Natural killer cell (primary cell): ENCODE data around the gene SCYL1. TPM values are rescaled to one million over a fixed set of nuclear protein-coding genes. Genes with fewer than 3 reads are reported as not detected.

Source experiments
- ATAC-seq, 3 donors: fragments of 150-1000 bp in 2 of 3; fragments of 200-7000 bp in 1 of 3; cut with Tn5 transposase; 1 replicate in 1 of 3; 2 replicates in 2 of 3; pipeline ENCODE4 v1.10.0; 2021; ENCODE audit warnings: mild to moderate bottlenecking in 2 of 3, moderate library complexity in 2 of 3
- DNase-seq, 2 donors: peaks; one replicate each; pipeline versions ENCODE4 v3.0.0 to v3.0.0-alpha.2; 2013 to 2021; ENCODE audit warnings: mixed read lengths in 1 of 2
- H3K27ac ChIP-seq: one replicate; pipeline ENCODE4 v1.5.1; 2013; ENCODE audit warnings: mild to moderate bottlenecking, low read length
- H3K27me3 ChIP-seq: one replicate; pipeline ENCODE4 v1.6.1; 2013; ENCODE audit warnings: low read length; ENCODE audit not compliant: control insufficient read depth, insufficient read depth
- H3K36me3 ChIP-seq: one replicate; pipeline ENCODE4 v1.6.1; 2013; ENCODE audit warnings: low read length; ENCODE audit not compliant: control insufficient read depth, insufficient read depth
- H3K4me1 ChIP-seq: one replicate; pipeline ENCODE4 v1.6.1; 2013; ENCODE audit warnings: low read length; ENCODE audit not compliant: control insufficient read depth, insufficient read depth
- H3K4me3 ChIP-seq: one replicate; pipeline ENCODE4 v1.5.1; 2013; ENCODE audit warnings: low read length
- H3K9me3 ChIP-seq: one replicate; pipeline ENCODE4 v1.6.1; 2013; ENCODE audit warnings: low read length; ENCODE audit not compliant: control insufficient read depth, insufficient read depth
- H3K27ac Mint-ChIP-seq, 2 donors: one replicate each; pipeline ENCODE4 v1.8.0; 2022; ENCODE audit warnings: mild to moderate bottlenecking in 2 of 2, mixed read lengths in 2 of 2, moderate library complexity in 1 of 2
- H3K27me3 Mint-ChIP-seq, 2 donors: one replicate each; pipeline ENCODE4 v1.8.0; 2022; ENCODE audit warnings: low read depth in 2 of 2, mixed read lengths in 2 of 2
- H3K36me3 Mint-ChIP-seq: one replicate; pipeline ENCODE4 v1.8.0; 2022; ENCODE audit warnings: mixed read lengths
- H3K4me1 Mint-ChIP-seq, 2 donors: one replicate each; pipeline ENCODE4 v1.8.0; 2022; ENCODE audit warnings: mixed read lengths in 2 of 2
- H3K4me3 Mint-ChIP-seq: one replicate; pipeline ENCODE4 v1.8.0; 2022; ENCODE audit warnings: mild to moderate bottlenecking, moderate library complexity, mixed read lengths
- H3K9me3 Mint-ChIP-seq, 2 donors: one replicate each; pipeline ENCODE4 v1.8.0; 2022; ENCODE audit warnings: mixed read lengths in 2 of 2
- WGBS: methylation state at CpG from one replicate; pipeline ENCODE4 v1.1.7; 2013; ENCODE audit warnings: missing lambda C conversion rate; ENCODE audit not compliant: insufficient coverage; 5-methylcytosine and 5-hydroxymethylcytosine counted together
- intact Hi-C: fragments of 100-400 bp; cut with micrococcal nuclease; formaldehyde crosslinking; loops from one replicate; pipeline ENCODE4 v1.14.2; 2022
- total RNA-seq, 4 donors: library from RNA; stranded (reverse); fragments of 120-200 nt in 1 of 4; gene quantifications; one replicate each; pipeline versions ENCODE4 v1.2.3 to v1.2.4, GENCODE V29; 2013 to 2022
- TF ChIP-seq, protein P1 (sequence below): fragments of 200-600 bp; IDR thresholded peaks from one replicate; pipeline ENCODE4 v1.8.0; 2022; ENCODE audit warnings: antibody characterized with exemption

SCYL1 gene
- total RNA-seq, 3 donors from 2014 or later (not counting 1 experiment from before 2014, with no cell fraction given) = 61.7 to 79.9 (median 71.3) TPM

DNA sequence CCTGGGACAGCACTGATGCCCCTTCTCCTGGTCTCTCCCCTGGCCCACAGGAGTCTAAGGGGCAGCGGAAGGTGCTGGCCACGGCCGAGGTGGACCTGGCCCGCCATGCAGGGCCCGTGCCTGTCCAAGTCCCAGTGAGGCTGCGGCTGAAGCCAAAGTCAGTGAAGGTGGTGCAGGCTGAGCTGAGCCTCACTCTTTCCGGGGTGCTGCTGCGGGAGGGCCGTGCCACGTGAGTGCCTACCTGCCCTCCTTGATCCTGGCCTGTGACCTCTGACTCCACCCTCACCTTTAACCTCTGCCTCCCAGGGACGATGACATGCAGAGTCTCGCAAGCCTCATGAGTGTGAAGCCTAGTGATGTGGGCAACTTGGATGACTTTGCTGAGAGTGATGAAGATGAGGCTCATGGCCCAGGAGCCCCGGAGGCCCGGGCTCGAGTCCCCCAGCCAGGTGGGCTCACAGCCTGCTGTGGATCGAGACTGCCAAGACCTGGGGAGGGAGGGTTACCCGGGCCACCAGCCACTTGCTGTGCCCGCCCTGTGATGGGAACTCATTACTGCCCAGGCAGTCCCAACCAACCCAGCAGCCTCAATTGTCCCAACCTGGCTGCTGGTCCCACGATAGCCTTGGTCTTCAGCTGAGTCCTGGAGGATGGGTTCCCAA, 55.3 kb downstream of the SCYL1 start:
- Mint-ChIP-seq H3K4me3 (no peak overlapping the region), H3K36me3 (no peaks in the 10 kb centered on the region), H3K27me3 (no peaks in the 10 kb centered on the region), H3K4me1 (peaks cover 30 to 62% of the 10 kb centered on the region in 2 donors), H3K9me3 (no peaks in the 10 kb centered on the region), H3K27ac (peak overlapping the region; percentile 14 to 30)
- no peak for ATAC-seq
- WGBS = 94% methylated on average over 19 of the region's 19 CpGs
- H3K4me3 ChIP-seq = no peak overlapping the region
- H3K36me3 ChIP-seq = peaks cover 43% of the 10 kb centered on the region
- TF ChIP-seq, protein P1, sequence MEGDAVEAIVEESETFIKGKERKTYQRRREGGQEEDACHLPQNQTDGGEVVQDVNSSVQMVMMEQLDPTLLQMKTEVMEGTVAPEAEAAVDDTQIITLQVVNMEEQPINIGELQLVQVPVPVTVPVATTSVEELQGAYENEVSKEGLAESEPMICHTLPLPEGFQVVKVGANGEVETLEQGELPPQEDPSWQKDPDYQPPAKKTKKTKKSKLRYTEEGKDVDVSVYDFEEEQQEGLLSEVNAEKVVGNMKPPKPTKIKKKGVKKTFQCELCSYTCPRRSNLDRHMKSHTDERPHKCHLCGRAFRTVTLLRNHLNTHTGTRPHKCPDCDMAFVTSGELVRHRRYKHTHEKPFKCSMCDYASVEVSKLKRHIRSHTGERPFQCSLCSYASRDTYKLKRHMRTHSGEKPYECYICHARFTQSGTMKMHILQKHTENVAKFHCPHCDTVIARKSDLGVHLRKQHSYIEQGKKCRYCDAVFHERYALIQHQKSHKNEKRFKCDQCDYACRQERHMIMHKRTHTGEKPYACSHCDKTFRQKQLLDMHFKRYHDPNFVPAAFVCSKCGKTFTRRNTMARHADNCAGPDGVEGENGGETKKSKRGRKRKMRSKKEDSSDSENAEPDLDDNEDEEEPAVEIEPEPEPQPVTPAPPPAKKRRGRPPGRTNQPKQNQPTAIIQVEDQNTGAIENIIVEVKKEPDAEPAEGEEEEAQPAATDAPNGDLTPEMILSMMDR = no peak
- H3K27me3 ChIP-seq = no peaks in the 10 kb centered on the region
- H3K4me1 ChIP-seq = peaks cover 35% of the 10 kb centered on the region
- intact Hi-C loops = loop anchor here (10.0 kb wide), 1 partner anchor 215 kb away; no protein-coding TSS in a partner anchor
- H3K9me3 ChIP-seq = no peaks in the 10 kb centered on the region
- no peak for DNase-seq
- H3K27ac ChIP-seq = no peak overlapping the region

DNA sequence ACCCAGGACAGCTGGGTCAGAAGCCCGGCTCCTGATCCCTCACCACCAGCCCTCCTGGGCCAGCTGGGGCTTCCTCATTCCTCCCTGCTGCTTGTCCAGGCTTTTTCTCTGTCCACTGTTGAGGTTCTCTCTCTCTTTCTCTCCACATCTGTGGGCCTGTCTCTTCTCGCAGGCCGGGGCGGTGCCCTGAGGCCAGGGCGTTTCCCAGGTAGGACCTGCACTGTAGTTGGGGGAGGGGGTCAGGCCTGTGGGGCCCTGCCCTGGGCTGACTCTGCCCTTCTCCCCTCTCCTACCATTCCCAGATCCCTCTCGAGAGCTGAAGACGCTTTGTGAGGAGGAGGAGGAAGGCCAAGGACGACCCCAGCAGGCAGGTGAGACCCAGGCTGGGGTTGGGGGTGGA, 55.9 kb downstream of the SCYL1 start:
- H3K4me3 Mint-ChIP-seq = no peak overlapping the region
- no peak overlapping the region for H3K27ac ChIP-seq
- H3K4me1 ChIP-seq = peaks cover 30% of the 10 kb centered on the region
- no peaks in the 10 kb centered on the region for H3K27me3 ChIP-seq
- WGBS = 89% methylated on average over 3 of the region's 8 CpGs
- DNase-seq = no peak
- peaks cover 48% of the 10 kb centered on the region for H3K36me3 ChIP-seq
- no peaks in the 10 kb centered on the region for H3K36me3 Mint-ChIP-seq
- no peaks in the 10 kb centered on the region for H3K9me3 Mint-ChIP-seq
- peaks cover 24 to 57% of the 10 kb centered on the region in 2 donors for H3K4me1 Mint-ChIP-seq
- TF ChIP-seq, protein P1 = no peak
- H3K9me3 ChIP-seq = no peaks in the 10 kb centered on the region
- no peak overlapping the region for H3K4me3 ChIP-seq
- H3K27me3 Mint-ChIP-seq = no peaks in the 10 kb centered on the region
- intact Hi-C loops = loop anchor here (10.0 kb wide), 1 partner anchor 216 kb away; no protein-coding TSS in a partner anchor
- no peak for ATAC-seq
- peak overlapping the region in 1 of 2 donors; percentile 30 for H3K27ac Mint-ChIP-seq

DNA sequence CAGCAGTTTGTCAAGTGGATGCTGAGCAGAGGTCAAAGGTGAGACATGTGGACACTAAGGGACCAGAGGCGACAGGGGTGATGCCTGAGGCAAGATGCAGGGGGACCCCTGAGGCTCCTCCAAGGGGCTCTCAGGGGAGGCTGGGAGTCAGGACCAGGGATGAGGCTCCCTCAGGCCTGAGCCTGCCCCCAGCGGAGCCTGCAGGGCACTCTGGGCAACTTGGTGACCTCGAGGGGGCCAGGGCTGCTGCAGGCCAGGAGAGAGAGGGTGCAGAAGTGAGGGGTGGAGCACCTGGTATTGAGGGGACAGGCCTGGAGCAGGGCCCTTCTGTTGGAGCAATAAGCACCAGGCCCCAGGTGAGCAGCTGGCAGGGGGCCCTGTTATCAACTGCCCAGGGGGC, 57.0 kb downstream of the SCYL1 start:
- Histone ChIP-seq H3K27ac (no peak overlapping the region), H3K9me3 (no peaks in the 10 kb centered on the region), H3K4me1 (peaks cover 26% of the 10 kb centered on the region), H3K4me3 (no peak overlapping the region), H3K27me3 (no peaks in the 10 kb centered on the region), H3K36me3 (peaks cover 57% of the 10 kb centered on the region)
- WGBS = 96% methylated on average over 3 of the region's 3 CpGs
- TF ChIP-seq, protein P1 = no peak
- Mint-ChIP-seq H3K4me3 (no peak overlapping the region), H3K27me3 (no peaks in the 10 kb centered on the region), H3K4me1 (peaks cover 24 to 59% of the 10 kb centered on the region in 2 donors), H3K36me3 (no peaks in the 10 kb centered on the region), H3K9me3 (no peaks in the 10 kb centered on the region), H3K27ac (peak overlapping the region; percentile 74 to 81)
- ATAC-seq (no peak), DNase-seq (no peak)
- intact Hi-C loops = loop anchor here (10.0 kb wide), 1 partner anchor 217 kb away; no protein-coding TSS in a partner anchor
